OCI-LY1 (cell line): ENCODE measurements around the gene RCAN1.

Experiments used
- H2AFZ ChIP-seq: fragments of 200-600 bp; sonication (generic), shearing (Covaris generic); 2 replicates; pipeline ENCODE4 v1.6.0; 2014; ENCODE audit warnings: antibody characterized with exemption, mild to moderate bottlenecking, low read length
- H3F3A ChIP-seq: fragments of 200-600 bp; sonication (generic), shearing (Covaris generic); 2 replicates; pipeline ENCODE4 v1.6.0; 2014; ENCODE audit warnings: mild to moderate bottlenecking, antibody characterized with exemption, low read length, moderate library complexity; ENCODE audit not compliant: insufficient read depth
- H3K27ac ChIP-seq: fragments of 200-600 bp; sonication (generic); 2 replicates; pipeline ENCODE4 v1.5.1; 2014; ENCODE audit warnings: low read length, mixed run types, mild to moderate bottlenecking, low read depth; ENCODE audit not compliant: poor library complexity, severe bottlenecking
- H3K27me3 ChIP-seq: fragments of 200-600 bp; sonication (generic); 2 replicates; pipeline ENCODE4 v1.6.0; 2014; ENCODE audit warnings: antibody characterized with exemption, mild to moderate bottlenecking, low read length, moderate library complexity; ENCODE audit not compliant: insufficient read depth
- H3K36me3 ChIP-seq: fragments of 200-600 bp; sonication (generic); 2 replicates; pipeline ENCODE4 v1.6.1; 2014; ENCODE audit warnings: mild to moderate bottlenecking, antibody characterized with exemption, low read length, moderate library complexity, mixed read lengths; ENCODE audit not compliant: insufficient read depth
- H3K4me1 ChIP-seq: fragments of 200-600 bp; sonication (generic); 2 replicates; pipeline ENCODE4 v1.5.1; 2014; ENCODE audit warnings: mild to moderate bottlenecking, low read length, moderate library complexity; ENCODE audit not compliant: insufficient read depth, severe bottlenecking
- H3K4me2 ChIP-seq: fragments of 200-600 bp; sonication (generic), shearing (Covaris generic); 2 replicates; pipeline ENCODE4 v1.6.1; 2014; ENCODE audit warnings: low read length
- H3K4me3 ChIP-seq: fragments of 200-600 bp; sonication (generic); 2 replicates; pipeline ENCODE4 v1.5.1; 2014; ENCODE audit warnings: low read length, low read depth, mild to moderate bottlenecking, mixed read lengths; ENCODE audit not compliant: poor library complexity, severe bottlenecking
- H3K79me2 ChIP-seq: fragments of 200-600 bp; shearing (Covaris generic); 2 replicates; pipeline ENCODE4 v1.6.1; 2016; ENCODE audit warnings: mixed run types, low read length, mixed read lengths; ENCODE audit not compliant: insufficient read depth
- H3K9ac ChIP-seq: fragments of 200-600 bp; sonication (generic), shearing (Covaris generic); 2 replicates; pipeline ENCODE4 v1.6.1; 2014; ENCODE audit warnings: mild to moderate bottlenecking, low read length, mixed read lengths
- H3K9me2 ChIP-seq: fragments of 200-600 bp; sonication (generic), shearing (Covaris generic); 2 replicates; pipeline ENCODE4 v1.6.1; 2014; ENCODE audit warnings: low read depth, mild to moderate bottlenecking, low read length, mixed read lengths
- H3K9me3 ChIP-seq: fragments of 200-600 bp; shearing (Covaris generic); 2 replicates; pipeline ENCODE4 v1.6.1; 2014; ENCODE audit warnings: low read length, mixed read lengths
- H4K20me1 ChIP-seq: fragments of 200-600 bp; sonication (generic), shearing (Covaris generic); 2 replicates; pipeline ENCODE4 v1.6.0; 2016; ENCODE audit warnings: mild to moderate bottlenecking, low read length; ENCODE audit not compliant: insufficient read depth
- CTCF ChIP-seq: fragments of 200-600 bp; sonication (generic), shearing (Covaris generic); IDR thresholded peaks from 2 replicates; pipeline ENCODE4 v1.5.1; 2017; ENCODE audit warnings: mild to moderate bottlenecking, antibody characterized with exemption, low read length, moderate library complexity, mixed read lengths
- EZH2 ChIP-seq: fragments of 200-600 bp; sonication (generic), shearing (Covaris generic); IDR thresholded peaks from 2 replicates; pipeline ENCODE4 v1.8.0; 2017; ENCODE audit warnings: borderline replicate concordance, mixed run types, mild to moderate bottlenecking, antibody characterized with exemption, low read length, moderate library complexity, mixed read lengths

Gene RCAN1

DNA sequence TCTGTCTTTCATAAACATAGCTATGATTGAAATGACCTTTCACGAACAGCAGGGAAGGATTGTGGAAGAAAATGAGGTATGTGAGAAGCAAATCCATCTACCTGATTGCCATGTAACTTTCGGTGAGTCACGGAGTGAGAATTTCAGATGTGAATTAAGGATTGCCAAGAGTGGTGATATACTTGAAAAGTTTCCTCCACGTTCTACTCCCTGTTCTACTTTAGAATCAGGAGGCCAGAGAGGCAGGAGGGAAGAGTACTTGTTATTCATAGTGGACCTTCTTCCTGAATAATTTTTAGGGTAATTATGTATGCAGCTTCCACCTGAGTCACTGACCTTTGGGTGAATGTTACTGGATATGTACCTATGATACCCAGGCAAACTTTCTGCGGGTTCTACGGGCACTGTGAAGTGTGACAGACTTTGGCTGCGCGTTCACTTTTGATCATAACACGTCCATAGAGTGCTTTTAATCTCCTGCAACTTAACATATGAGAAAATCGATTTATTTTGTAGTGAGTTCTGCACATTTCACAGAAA lies 100.3 kb downstream of the RCAN1 start:
- Histone ChIP-seq H3K9me3 (no peaks in the 10 kb centered on the region), H3K4me2 (no peak overlapping the region), H2AFZ (no peak overlapping the region), H3K9me2 (no peaks in the 10 kb centered on the region), H3K4me1 (no peaks in the 10 kb centered on the region), H3F3A (no peaks in the 10 kb centered on the region), H3K9ac (no peak overlapping the region), H3K4me3 (no peak overlapping the region), H3K36me3 (no peaks in the 10 kb centered on the region), H4K20me1 (no peaks in the 10 kb centered on the region), H3K27me3 (no peaks in the 10 kb centered on the region), H3K27ac (no peak overlapping the region), H3K79me2 (no peaks in the 10 kb centered on the region)
- TF ChIP-seq CTCF (no peak), EZH2 (no peak)

GRCh38 chr21:34513129-34513675 lies 101.7 kb downstream of the RCAN1 start:
- no peak overlapping the region for H3K4me2 ChIP-seq
- H3F3A ChIP-seq = no peaks in the 10 kb centered on the region
- H3K36me3 ChIP-seq = no peaks in the 10 kb centered on the region
- no peak overlapping the region for H2AFZ ChIP-seq
- TF ChIP-seq CTCF = no peak
- no peak for TF ChIP-seq EZH2
- H3K27ac ChIP-seq = no peak overlapping the region
- H3K4me3 ChIP-seq = no peak overlapping the region
- no peaks in the 10 kb centered on the region for H3K9me3 ChIP-seq
- no peak overlapping the region for H3K9ac ChIP-seq
- no peaks in the 10 kb centered on the region for H3K27me3 ChIP-seq
- H4K20me1 ChIP-seq = no peaks in the 10 kb centered on the region
- H3K9me2 ChIP-seq = no peaks in the 10 kb centered on the region
- no peaks in the 10 kb centered on the region for H3K79me2 ChIP-seq
- no peaks in the 10 kb centered on the region for H3K4me1 ChIP-seq

DNA sequence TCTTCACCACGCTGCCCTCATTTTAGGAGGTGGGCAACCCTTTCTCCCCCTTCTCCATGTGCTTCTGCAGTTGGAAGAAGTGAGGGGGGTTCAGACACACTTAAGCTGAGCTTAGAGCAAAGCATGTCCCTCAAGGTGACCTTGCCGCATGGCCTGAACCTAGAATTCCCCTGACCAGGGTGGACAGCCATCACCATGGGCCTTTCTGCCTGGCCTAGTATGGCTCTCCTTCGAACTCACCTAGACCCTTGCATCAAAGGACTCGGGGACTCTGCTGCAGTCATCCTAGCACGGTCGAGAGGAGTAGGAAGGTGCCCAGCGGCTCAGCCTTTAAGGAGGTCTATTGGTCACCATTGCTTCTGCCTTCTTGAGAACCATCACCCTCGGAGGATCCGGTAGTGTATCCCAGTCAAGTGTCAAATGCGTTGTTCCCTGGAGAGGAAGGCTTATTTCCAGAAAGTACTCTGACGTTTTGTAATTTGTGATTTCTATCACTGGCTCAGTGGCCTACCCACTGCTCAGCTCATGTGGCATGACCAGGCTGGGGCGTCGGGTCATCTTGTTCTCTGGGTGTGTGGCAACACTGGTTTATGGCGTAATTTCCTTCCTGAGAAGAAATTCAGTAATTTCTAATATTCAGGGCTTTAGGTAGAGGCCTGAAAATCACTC lies 103.0 kb downstream of the RCAN1 start, which contains the start of gene KCNE1:
Gene KCNE1 (minus strand): TSS at position 424 of the 669 bp plus-strand sequence. CDS start 62,576 bp downstream, outside the sequence.
- no peaks in the 10 kb centered on the region for H3K79me2 ChIP-seq
- no peak within 1 kb of the TSS for H2AFZ ChIP-seq
- no peak within 1 kb of the TSS for H3K27ac ChIP-seq
- H3K9ac ChIP-seq = no peak within 1 kb of the TSS
- H3K4me2 ChIP-seq = no peak within 1 kb of the TSS
- TF ChIP-seq EZH2 (no peak), CTCF (no peak)
- no peaks in the 10 kb centered on the region for H3K4me1 ChIP-seq
- H4K20me1 ChIP-seq = no peaks in the 10 kb centered on the region
- H3K27me3 ChIP-seq = no peaks in the 10 kb centered on the region
- no peaks in the 10 kb centered on the region for H3K9me3 ChIP-seq
- no peaks in the 10 kb centered on the region for H3K36me3 ChIP-seq
- H3K4me3 ChIP-seq = no peak within 1 kb of the TSS
- no peaks in the 10 kb centered on the region for H3K9me2 ChIP-seq
- H3F3A ChIP-seq = no peaks in the 10 kb centered on the region
